SW 1271 (cell line): Measurements from ENCODE around the gene OGFR.

Source experiments
- DNase-seq, 2 experiments: peaks; one replicate each; lab custom pipeline; 2025; lab: John Stamatoyannopoulos, UW

Gene OGFR

GRCh38 chr20:62815066-62815991 is 10.7 kb downstream of the OGFR start:
- DNase-seq: no peak

GRCh38 chr20:62816031-62816883 is 11.6 kb downstream of the OGFR start:
- no peak for DNase-seq

GRCh38 chr20:62816884-62817873 is 12.5 kb downstream of the OGFR start, which contains the start of gene COL9A3:
COL9A3 (plus strand) TSS chr20:62817050; CDS start chr20:62817065, 15 bp downstream.
- DNase-seq: no peak

GRCh38 chr20:62817975-62818591 is 13.4 kb downstream of the OGFR start:
- DNase-seq: no peak

- no peak for DNase-seq
Measured at GRCh38 chr20:62818592-62819493, 14.2 kb downstream of the OGFR start.

GRCh38 chr20:62819494-62820174 is 15.0 kb downstream of the OGFR start:
- DNase-seq: no peak

GRCh38 chr20:62820208-62820961 is 15.8 kb downstream of the OGFR start:
- DNase-seq: no peak

- DNase-seq: no peak
Measured at GRCh38 chr20:62820962-62821725, 16.5 kb downstream of the OGFR start.

GRCh38 chr20:62821726-62822210 is 17.1 kb downstream of the OGFR start:
- DNase-seq: no peak

GRCh38 chr20:62822239-62822787 is 17.7 kb downstream of the OGFR start:
- no peak for DNase-seq

GRCh38 chr20:62822788-62823651 is 18.4 kb downstream of the OGFR start:
- DNase-seq: peak; percentile 67 to 77

GRCh38 chr20:62823688-62824475 is 19.2 kb downstream of the OGFR start:
- DNase-seq: no peak

- no peak for DNase-seq
Measured at GRCh38 chr20:62824476-62825332, 20.1 kb downstream of the OGFR start.

- DNase-seq: no peak
Measured at GRCh38 chr20:62825333-62825985, 20.8 kb downstream of the OGFR start.
